Naive thymus-derived CD4-positive, alpha-beta T cell (primary cell): ENCODE results near the gene EXOSC2. TPM values are rescaled to one million over a fixed set of nuclear protein-coding genes. Genes with fewer than 3 reads are reported as not detected.

Source experiments
- ATAC-seq: fragments of 150-1000 bp; cut with Tn5 transposase; 2 replicates; pipeline ENCODE4 v1.10.0; 2021; ENCODE audit warnings: mild to moderate bottlenecking, moderate library complexity
- CTCF ChIA-PET: fragments of 350-600 bp; sonication (Branson Sonifier 250); formaldehyde crosslinking; loops from one replicate; lab custom pipeline; 2021; ENCODE audit warnings: antibody characterized with exemption; lab: Charles Lee
- POLR2A ChIA-PET: fragments of 350-600 bp; sonication (Branson Sonifier 250); formaldehyde crosslinking; loops from one replicate; lab custom pipeline; 2021; ENCODE audit warnings: antibody characterized with exemption, inconsistent platforms; lab: Charles Lee
- DNase-seq, 9 donors: peaks; one replicate each; pipeline versions ENCODE4 v3.0.0 to v3.0.0-alpha.2; 2020 to 2022; ENCODE audit warnings: mixed read lengths in 1 of 9
- H3K27ac ChIP-seq: one replicate; pipeline ENCODE4 v1.7.0; 2013; ENCODE audit warnings: mild to moderate bottlenecking, low read depth, low read length, moderate library complexity
- H3K27me3 ChIP-seq, 2 donors: one replicate each; pipeline ENCODE4 v1.7.0; 2013; ENCODE audit warnings: low read length in 2 of 2, mild to moderate bottlenecking in 2 of 2, moderate library complexity in 2 of 2; ENCODE audit not compliant: control insufficient read depth in 2 of 2, insufficient read depth in 2 of 2
- H3K36me3 ChIP-seq, 3 experiments: 1 replicate in 2 of 3; 2 replicates in 1 of 3; pipeline ENCODE4 v1.7.0; 2013; ENCODE audit warnings: low read length in 3 of 3, mild to moderate bottlenecking in 3 of 3, moderate library complexity in 1 of 3; ENCODE audit not compliant: insufficient read depth in 3 of 3, control insufficient read depth in 2 of 3
- H3K4me1 ChIP-seq, 2 donors: one replicate each; pipeline ENCODE4 v1.7.0; 2013; ENCODE audit warnings: low read length in 2 of 2, mild to moderate bottlenecking in 2 of 2, moderate library complexity in 1 of 2; ENCODE audit not compliant: control insufficient read depth in 2 of 2, insufficient read depth in 2 of 2
- H3K4me3 ChIP-seq: 2 replicates; pipeline ENCODE4 v1.7.0; 2013; ENCODE audit warnings: mild to moderate bottlenecking, low read length
- H3K9me3 ChIP-seq, 3 experiments: 1 replicate in 2 of 3; 2 replicates in 1 of 3; pipeline ENCODE4 v1.7.0; 2013; ENCODE audit warnings: low read length in 3 of 3; ENCODE audit not compliant: control insufficient read depth in 2 of 3
- H3K27ac Mint-ChIP-seq, 9 donors: one replicate each; pipeline ENCODE4 v1.8.0; 2020 to 2022; ENCODE audit warnings: mixed read lengths in 9 of 9, mild to moderate bottlenecking in 8 of 9, moderate library complexity in 5 of 9, inconsistent platforms in 2 of 9
- H3K27me3 Mint-ChIP-seq, 5 donors: one replicate each; pipeline ENCODE4 v1.8.0; 2021 to 2022; ENCODE audit warnings: mixed read lengths in 5 of 5, mild to moderate bottlenecking in 1 of 5
- H3K36me3 Mint-ChIP-seq, 5 donors: one replicate each; pipeline ENCODE4 v1.8.0; 2020 to 2022; ENCODE audit warnings: mixed read lengths in 5 of 5, mild to moderate bottlenecking in 3 of 5, inconsistent platforms in 1 of 5
- H3K4me1 Mint-ChIP-seq, 7 donors: one replicate each; pipeline ENCODE4 v1.8.0; 2020 to 2022; ENCODE audit warnings: mixed read lengths in 7 of 7, mild to moderate bottlenecking in 3 of 7, inconsistent platforms in 1 of 7
- H3K4me3 Mint-ChIP-seq, 10 donors: one replicate each; pipeline ENCODE4 v1.8.0; 2020 to 2022; ENCODE audit warnings: mild to moderate bottlenecking in 10 of 10, mixed read lengths in 10 of 10, moderate library complexity in 6 of 10, inconsistent platforms in 2 of 10
- H3K9me3 Mint-ChIP-seq, 11 donors: one replicate each; pipeline ENCODE4 v1.8.0; 2020 to 2022; ENCODE audit warnings: mixed read lengths in 11 of 11, mild to moderate bottlenecking in 4 of 11, inconsistent platforms in 1 of 11, moderate library complexity in 1 of 11
- intact Hi-C, 2 donors: fragments of 100-400 bp; cut with micrococcal nuclease; formaldehyde crosslinking; loops; one replicate each; pipeline ENCODE4 v1.15.1; 2023
- polyA plus RNA-seq, 2 donors: library from polyadenylated mRNA; unstranded; fragments of 300-500 nt; fragmentation: Illumina TruSeq; gene quantifications; one replicate each; pipeline ENCODE4 v1.2.3, GENCODE V29; 2021
- total RNA-seq, 6 experiments: library from RNA in 5 of 6; stranded (reverse) in 5 of 6; gene quantifications; 1 replicate in 5 of 6; 2 replicates in 1 of 6; pipeline ENCODE4 v1.2.3 and lab custom pipeline; 2021 to 2026

EXOSC2 gene
- total and polyA plus RNA-seq, 7 experiments from 2014 or later, result 31.4 to 60.7 (median 57.3) TPM

DNA sequence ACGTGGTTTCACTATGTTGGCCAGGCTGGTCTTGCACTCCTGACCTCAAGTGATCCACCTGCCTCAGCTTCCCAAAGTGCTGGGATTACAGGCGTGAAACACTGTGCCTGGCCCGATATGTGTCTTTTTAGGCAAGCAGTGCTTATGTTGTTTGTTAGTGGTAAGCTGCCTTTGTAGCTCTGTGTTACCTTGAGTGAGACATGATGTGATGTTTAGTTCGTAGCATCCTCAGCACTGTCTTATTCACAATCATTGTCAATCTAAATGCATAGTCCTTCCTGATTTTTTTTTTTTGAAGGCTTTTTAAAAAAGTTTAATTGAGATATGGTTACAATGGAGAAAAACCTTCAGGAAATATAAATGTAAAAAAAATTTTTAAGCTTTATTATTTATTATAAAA is 45.5 kb downstream of the EXOSC2 start:
- Mint-ChIP-seq H3K4me1 (peaks cover 0 to 11% (median 7%) of the 10 kb centered on the region in 7 donors), H3K4me3 (no peak overlapping the region), H3K36me3 (peaks cover 0 to 24% (median 5%) of the 10 kb centered on the region in 5 donors), H3K9me3 (no peaks in the 10 kb centered on the region), H3K27ac (no peak overlapping the region), H3K27me3 (no peaks in the 10 kb centered on the region)
- intact Hi-C loops, result no loop called here
- H3K36me3 ChIP-seq, result no peaks in the 10 kb centered on the region
- ATAC-seq, result no peak
- H3K27me3 ChIP-seq, result no peaks in the 10 kb centered on the region
- no peaks in the 10 kb centered on the region for H3K4me1 ChIP-seq
- no peak overlapping the region for H3K27ac ChIP-seq
- no peak for DNase-seq
- ChIA-PET CTCF (interaction anchor here (0.7 kb wide), 1 partner anchor 417 kb away, joined by 3 read pairs; no protein-coding TSS in a partner anchor), POLR2A (interaction anchor here (0.7 kb wide), 1 partner anchor 31 kb away, joined by 3 read pairs; no protein-coding TSS in a partner anchor)
- H3K4me3 ChIP-seq, result no peak overlapping the region
- no peaks in the 10 kb centered on the region for H3K9me3 ChIP-seq

DNA sequence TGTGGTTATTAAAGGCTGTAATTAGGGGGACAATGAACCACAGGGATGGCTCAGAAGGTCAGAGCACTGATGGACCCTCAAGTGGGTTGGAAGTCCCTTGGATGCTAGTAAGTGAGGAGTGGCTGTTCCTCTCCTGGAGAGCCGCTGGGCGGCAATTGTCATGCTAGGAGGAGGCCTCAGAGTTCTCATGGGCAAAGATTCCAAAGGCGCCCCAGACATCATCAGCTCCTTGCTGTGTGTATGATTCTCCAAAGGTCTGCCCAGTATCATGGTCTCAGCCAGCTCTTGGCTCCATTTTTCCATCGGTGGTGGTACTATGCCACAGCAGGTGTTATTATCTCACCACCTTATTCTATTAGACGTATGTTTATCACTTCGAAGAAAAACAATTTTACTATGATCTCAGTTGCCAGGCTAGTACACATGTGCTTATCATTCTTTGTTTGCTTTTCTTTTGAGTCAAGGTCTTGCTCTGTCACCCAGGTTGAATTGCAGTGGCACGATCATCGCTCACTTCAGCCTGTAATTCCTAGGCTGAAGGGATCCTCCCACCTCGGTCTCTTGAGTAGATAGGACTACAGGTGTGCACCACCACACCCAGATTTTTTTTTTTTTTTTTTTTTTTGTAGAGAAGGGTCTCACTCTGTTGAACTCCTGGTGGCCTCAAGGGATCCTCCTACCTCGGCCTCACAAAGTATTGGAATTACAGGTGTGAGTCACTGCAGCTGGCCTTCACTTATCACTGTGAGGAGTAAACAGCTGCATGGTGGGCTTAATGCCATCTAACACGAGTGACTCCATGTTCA is 46.8 kb downstream of the EXOSC2 start:
- no peak overlapping the region for H3K4me3 Mint-ChIP-seq
- Histone ChIP-seq H3K27me3 (no peaks in the 10 kb centered on the region), H3K36me3 (no peaks in the 10 kb centered on the region), H3K27ac (no peak overlapping the region), H3K4me3 (no peak overlapping the region), H3K4me1 (no peaks in the 10 kb centered on the region), H3K9me3 (no peaks in the 10 kb centered on the region)
- CTCF ChIA-PET, result no interaction called here
- DNase-seq, result no peak
- POLR2A ChIA-PET, result no interaction called here
- H3K4me1 Mint-ChIP-seq, result peaks cover 0 to 17% (median 11%) of the 10 kb centered on the region in 7 donors
- intact Hi-C loops, result no loop called here
- ATAC-seq, result no peak
- no peaks in the 10 kb centered on the region for H3K27me3 Mint-ChIP-seq
- H3K9me3 Mint-ChIP-seq, result no peaks in the 10 kb centered on the region
- no peak overlapping the region for H3K27ac Mint-ChIP-seq
- H3K36me3 Mint-ChIP-seq, result peaks cover 0 to 21% (median 5%) of the 10 kb centered on the region in 5 donors

DNA sequence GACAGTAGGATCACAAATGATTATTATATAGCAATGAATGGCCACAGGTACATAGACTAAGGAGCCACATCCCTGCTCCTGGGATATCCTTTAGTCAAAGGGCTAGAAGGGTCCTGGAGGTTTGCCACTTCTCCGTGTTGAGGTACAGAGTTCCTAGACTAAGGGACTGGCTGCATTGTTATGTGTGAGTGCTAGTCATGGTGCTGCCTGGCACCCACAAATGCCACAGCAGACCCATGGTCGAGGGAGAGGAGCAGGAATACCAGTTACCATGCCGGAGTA is 47.4 kb downstream of the EXOSC2 start:
- H3K27me3 Mint-ChIP-seq, result no peaks in the 10 kb centered on the region
- intact Hi-C loops, result no loop called here
- Histone ChIP-seq H3K4me1 (no peaks in the 10 kb centered on the region), H3K27me3 (no peaks in the 10 kb centered on the region), H3K4me3 (no peak overlapping the region), H3K27ac (no peak overlapping the region), H3K36me3 (no peaks in the 10 kb centered on the region), H3K9me3 (no peaks in the 10 kb centered on the region)
- H3K4me3 Mint-ChIP-seq, result no peak overlapping the region
- H3K36me3 Mint-ChIP-seq, result peaks cover 0 to 19% (median 5%) of the 10 kb centered on the region in 5 donors
- H3K4me1 Mint-ChIP-seq, result peaks cover 0 to 21% (median 8%) of the 10 kb centered on the region in 7 donors
- no peaks in the 10 kb centered on the region for H3K9me3 Mint-ChIP-seq
- ATAC-seq (no peak), DNase-seq (no peak)
- ChIA-PET CTCF (no interaction called here), POLR2A (no interaction called here)
- no peak overlapping the region for H3K27ac Mint-ChIP-seq

DNA sequence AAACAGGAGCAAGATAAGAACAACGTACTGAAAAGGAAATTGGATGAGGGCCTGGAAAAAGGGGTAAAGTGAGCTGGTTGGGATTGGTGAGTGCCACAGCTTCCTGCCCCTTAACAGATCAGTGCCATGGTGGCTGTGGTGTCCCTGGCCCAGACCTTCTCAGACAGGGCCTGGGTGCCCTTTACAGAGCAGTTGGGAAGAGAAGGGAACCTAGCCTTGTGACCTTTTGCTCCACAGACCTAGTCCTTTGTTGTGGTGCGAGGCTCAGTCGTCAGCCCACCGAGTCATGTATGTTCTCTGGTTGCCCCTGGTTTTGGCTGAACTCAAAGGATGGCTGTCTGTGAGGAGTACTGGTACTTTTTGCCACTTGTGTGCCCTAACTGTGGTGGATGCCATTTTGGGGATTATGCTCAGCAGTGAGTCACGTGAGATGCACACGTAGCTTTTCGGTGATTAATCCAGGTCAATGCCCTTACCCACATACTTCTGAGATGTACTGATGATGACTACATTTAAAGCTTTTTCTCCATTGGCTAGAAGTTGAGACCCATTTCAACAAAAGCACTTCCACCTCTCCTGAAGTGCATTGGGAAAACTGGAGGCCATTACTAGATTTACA is 48.4 kb downstream of the EXOSC2 start:
- H3K27ac Mint-ChIP-seq, result no peak overlapping the region

DNA sequence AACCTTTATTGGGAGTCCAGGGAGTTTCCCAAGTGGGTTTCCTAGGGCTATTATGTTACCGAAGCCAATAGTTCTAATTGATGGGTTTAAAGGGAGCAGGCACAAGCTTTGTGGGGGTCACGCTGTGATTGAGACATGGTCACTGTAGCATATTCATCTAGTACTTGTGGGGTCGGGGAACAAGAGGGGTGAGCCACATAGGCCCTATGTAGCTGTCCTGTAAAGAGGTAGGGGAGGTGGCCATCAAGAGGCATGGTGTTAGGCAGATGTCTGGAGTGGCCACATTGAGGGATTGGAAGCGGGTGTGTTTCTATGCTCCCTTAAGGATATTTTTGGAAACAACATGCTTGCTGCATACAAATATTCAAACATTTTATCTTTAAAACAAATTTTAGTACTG is 50.1 kb downstream of the EXOSC2 start:
- Mint-ChIP-seq H3K27ac (no peak overlapping the region), H3K27me3 (no peaks in the 10 kb centered on the region), H3K36me3 (peaks cover 0 to 22% (median 5%) of the 10 kb centered on the region in 5 donors), H3K4me3 (no peak overlapping the region), H3K9me3 (peaks cover 0 to 2% (median 0%) of the 10 kb centered on the region in 11 donors), H3K4me1 (peaks cover 0 to 21% (median 8%) of the 10 kb centered on the region in 7 donors)
- Histone ChIP-seq H3K9me3 (no peaks in the 10 kb centered on the region), H3K4me1 (no peaks in the 10 kb centered on the region), H3K27me3 (no peaks in the 10 kb centered on the region), H3K27ac (no peak overlapping the region), H3K36me3 (no peaks in the 10 kb centered on the region), H3K4me3 (no peak overlapping the region)
- POLR2A ChIA-PET, result no interaction called here
- intact Hi-C loops, result no loop called here
- DNase-seq, result no peak
- no peak for ATAC-seq
- CTCF ChIA-PET, result no interaction called here

More for the DNA sequence above, 48.4 kb downstream of the EXOSC2 start:
- DNase-seq, result no peak
- no peak for ATAC-seq
- peaks cover 0 to 21% (median 8%) of the 10 kb centered on the region in 7 donors for H3K4me1 Mint-ChIP-seq
- H3K9me3 ChIP-seq, result no peaks in the 10 kb centered on the region
- H3K27ac ChIP-seq, result no peak overlapping the region
- POLR2A ChIA-PET, result no interaction called here
- H3K9me3 Mint-ChIP-seq, result peaks cover 0 to 2% (median 0%) of the 10 kb centered on the region in 11 donors
- no peaks in the 10 kb centered on the region for H3K36me3 ChIP-seq
- no peak overlapping the region for H3K4me3 ChIP-seq
- intact Hi-C loops, result no loop called here
- no peak overlapping the region for H3K4me3 Mint-ChIP-seq
- CTCF ChIA-PET, result no interaction called here
- no peaks in the 10 kb centered on the region for H3K4me1 ChIP-seq
- no peaks in the 10 kb centered on the region for H3K27me3 Mint-ChIP-seq
- peaks cover 0 to 23% (median 5%) of the 10 kb centered on the region in 5 donors for H3K36me3 Mint-ChIP-seq
- no peaks in the 10 kb centered on the region for H3K27me3 ChIP-seq

DNA sequence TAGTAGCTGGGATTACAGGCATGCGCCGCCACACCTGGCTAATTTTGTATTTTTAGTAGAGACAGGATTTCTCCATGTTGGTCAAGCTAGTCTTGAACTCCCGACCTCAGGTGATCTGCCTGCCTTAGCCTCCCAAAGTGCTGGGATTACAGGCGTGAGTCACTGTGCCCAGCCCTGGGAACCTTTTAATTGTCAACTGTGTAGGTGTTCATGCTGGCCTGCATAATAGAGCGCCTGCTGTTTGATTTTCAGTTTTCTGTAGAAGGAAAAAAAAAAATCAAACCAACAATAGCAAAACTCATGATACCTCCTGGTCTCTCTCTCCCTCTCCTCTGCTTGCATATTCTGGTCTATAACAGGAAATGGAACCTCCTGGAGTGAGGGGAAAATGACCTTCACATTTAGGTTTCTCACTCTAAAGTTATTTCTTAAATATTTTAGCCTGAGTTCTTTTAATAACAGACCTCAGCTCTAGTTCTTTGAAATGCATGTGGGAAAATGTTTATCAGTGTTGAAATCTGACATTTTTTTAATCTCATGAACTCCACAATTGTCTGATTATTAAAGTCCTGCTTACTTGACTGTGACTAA is 51.7 kb downstream of the EXOSC2 start:
- no peaks in the 10 kb centered on the region for H3K27me3 Mint-ChIP-seq
- Histone ChIP-seq H3K9me3 (no peaks in the 10 kb centered on the region), H3K27ac (no peak overlapping the region), H3K27me3 (no peaks in the 10 kb centered on the region), H3K36me3 (no peaks in the 10 kb centered on the region), H3K4me1 (no peaks in the 10 kb centered on the region), H3K4me3 (no peak overlapping the region)
- no peak overlapping the region for H3K4me3 Mint-ChIP-seq
- H3K9me3 Mint-ChIP-seq, result peaks cover 0 to 2% (median 0%) of the 10 kb centered on the region in 11 donors
- DNase-seq (no peak), ATAC-seq (no peak)
- ChIA-PET CTCF (no interaction called here), POLR2A (no interaction called here)
- peaks cover 0 to 20% (median 8%) of the 10 kb centered on the region in 7 donors for H3K4me1 Mint-ChIP-seq
- intact Hi-C loops, result no loop called here
- H3K27ac Mint-ChIP-seq, result no peak overlapping the region
- peaks cover 0 to 14% (median 3%) of the 10 kb centered on the region in 5 donors for H3K36me3 Mint-ChIP-seq
